ENCODE data around the gene ZNF433. TPM values are rescaled to one million over a fixed set of nuclear protein-coding genes. Genes with fewer than 3 reads are reported as not detected.

Gene ZNF433

Small RNA genes lying within 50 kb of the gene (small RNA-seq; reads per million reads assigned to genes)
- not detected for gene RNA5SP464
- not detected for gene RNA5SP465
- gene RNA5SP466, result not detected

Measured in skeletal muscle satellite cell (primary cell).